Hindlimb muscle (tissue), 1 donor: ENCODE results near the gene CEP44. TPM values are rescaled to one million over a fixed set of nuclear protein-coding genes. Genes with fewer than 3 reads are reported as not detected.
A peak's percentile ranks its signal among the peaks of the same experiment; 100 is the strongest.
"Not testable (repeated sequence)": the region's sequence is repeated elsewhere in the genome, so short reads cannot be mapped to it uniquely, and the experiment has no call there.

Experiments used
- DNase-seq: peaks from one replicate; pipeline ENCODE4 v3.0.0-alpha.2; 2013
- polyA plus RNA-seq: library from polyadenylated mRNA; unstranded; fragments of 120-200 nt; gene quantifications from one replicate; pipeline ENCODE4 v1.2.1, GENCODE V29; 2013; ENCODE audit not compliant: insufficient read length

CEP44 gene
- polyA plus RNA-seq, 1 donor = 15.7 TPM

DNA sequence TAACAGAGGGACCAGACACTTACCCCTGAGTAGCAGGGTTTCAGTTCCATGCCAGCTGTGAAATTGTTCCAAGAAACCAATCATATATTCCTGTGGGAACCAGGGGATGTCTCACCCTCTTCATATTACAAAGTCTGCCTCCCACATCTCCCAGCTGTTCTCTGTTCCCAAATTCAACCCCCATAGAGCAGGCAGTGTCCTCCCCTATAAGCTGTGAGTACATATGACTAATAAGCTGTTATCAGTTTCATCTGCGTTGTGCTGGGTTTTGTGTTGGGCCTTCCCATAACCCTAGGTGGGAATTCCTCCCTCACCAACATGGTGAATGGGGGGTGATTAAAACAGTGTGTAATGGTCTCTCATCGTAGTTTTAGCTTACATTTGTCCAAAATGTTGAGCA lies 41.0 kb downstream of the CEP44 start:
- no peak for DNase-seq

- DNase-seq = no peak
Measured at GRCh38 chr4:174332741-174333493, 49.2 kb downstream of the CEP44 start.

- DNase-seq = no peak
Measured at GRCh38 chr4:174334628-174335027, 50.9 kb downstream of the CEP44 start.

- no peak for DNase-seq
Measured at GRCh38 chr4:174340714-174341113, 57.0 kb downstream of the CEP44 start.

DNA sequence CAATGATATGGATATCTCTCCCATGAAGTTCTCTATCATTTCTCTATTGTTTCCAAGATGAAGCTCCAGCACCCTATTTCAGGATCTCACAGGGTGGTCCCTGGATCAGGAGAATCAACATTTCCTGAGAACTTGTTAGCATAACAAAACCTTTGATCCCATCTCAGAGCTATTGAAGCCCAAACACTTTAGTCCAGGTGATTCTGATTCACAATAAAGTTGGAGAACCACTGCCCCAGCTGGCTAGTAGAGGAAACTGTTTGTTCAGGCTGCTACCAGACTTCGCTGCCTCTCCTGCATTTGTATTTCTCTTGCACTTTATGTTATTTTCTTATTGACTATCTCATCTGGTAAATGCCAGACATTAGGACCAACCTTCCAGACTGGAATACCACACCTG lies 65.4 kb downstream of the CEP44 start:
- no peak for DNase-seq

DNA sequence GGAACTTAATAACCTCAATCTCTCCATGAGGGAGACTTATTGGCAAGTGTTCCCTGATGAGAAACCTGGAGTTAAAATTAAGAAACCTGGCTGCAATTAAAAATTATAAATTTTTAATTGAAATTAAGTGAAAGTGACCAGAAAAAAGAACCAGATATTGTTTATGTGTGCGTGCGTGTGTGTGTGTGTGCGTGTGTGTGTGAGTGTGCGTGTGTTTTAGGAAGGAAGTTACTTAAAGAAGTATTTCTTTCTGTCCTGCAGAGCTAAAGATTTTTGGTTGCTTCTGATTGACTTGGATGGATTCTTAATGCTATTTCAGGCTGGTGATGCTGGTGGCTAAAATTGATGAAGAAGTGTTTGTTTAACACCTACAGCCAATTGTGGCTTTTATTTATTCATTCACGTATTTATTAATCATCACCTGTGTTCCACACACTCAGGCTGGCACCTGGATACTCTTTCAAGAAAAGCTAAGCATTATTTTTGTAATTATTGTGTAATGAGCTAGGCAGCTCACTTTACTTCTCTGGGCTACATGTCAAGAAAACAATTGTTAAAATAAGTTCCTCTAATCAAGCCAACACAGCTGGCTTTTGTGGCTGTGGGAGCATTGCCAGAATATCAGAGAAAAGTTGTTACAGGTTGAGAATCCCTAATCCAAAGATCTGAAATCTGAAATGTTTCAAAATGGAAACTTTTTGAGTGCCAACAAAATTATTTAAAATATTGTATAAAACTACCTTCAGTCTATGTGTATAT lies 68.5 kb downstream of the CEP44 start:
- DNase-seq = no peak

DNA sequence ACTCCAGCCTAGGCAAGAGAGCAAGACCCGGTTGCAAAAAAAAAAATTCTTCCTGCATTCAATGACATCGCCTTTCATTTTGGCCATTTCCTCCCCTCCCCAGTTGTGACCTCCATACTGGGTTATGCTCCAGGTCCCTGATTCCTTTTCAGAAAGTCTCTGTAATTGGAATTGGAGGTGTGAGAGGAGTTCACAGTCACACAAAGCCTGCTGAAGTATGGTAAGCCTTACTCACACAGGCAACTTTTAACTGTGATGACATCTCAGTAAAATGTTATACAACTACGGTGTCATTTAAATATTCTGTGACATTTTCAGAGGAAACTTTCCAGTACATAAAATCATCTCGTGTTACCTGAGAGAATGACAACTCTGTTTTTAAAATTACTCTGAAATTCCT lies 73.6 kb downstream of the CEP44 start:
- no peak for DNase-seq

DNA sequence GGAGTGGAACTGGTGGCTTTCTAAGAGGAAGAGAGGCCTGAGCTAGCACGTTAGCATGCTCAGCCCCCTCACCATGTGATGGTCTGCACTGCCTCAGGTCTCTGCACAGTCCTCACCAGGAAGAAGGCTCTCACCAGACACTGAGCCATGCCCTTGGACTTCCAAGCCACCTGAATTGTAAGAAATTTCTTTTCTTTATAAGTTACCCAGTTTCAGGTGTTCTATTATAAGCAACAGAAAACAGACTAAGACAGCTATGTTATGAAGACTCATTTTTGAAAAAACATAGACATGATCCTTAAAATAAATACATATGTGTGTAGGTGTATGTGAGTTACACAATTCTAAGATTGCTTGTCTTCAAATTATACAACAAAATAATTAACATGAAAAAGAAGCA lies 74.7 kb downstream of the CEP44 start:
- no peak for DNase-seq

- no peak for DNase-seq
Measured at GRCh38 chr4:174358829-174359228, 75.1 kb downstream of the CEP44 start.

DNA sequence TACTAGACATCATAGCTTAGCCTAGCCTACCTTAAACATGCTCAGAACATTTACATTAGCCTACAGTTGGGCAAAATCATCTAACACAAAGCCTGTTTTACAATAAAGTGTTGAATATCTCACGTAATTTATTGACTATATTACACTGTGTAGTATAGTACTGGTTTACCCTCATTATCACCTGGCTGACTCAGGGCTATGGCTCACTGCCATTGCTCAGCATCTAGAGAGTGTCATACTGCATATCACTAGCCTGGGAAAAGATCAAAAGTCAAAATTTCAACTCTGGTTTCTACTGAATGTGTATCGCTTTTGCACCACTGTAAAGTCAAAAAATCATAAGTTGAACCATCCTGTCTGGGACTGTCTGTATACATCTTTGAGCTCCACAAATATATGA lies 78.6 kb downstream of the CEP44 start:
- DNase-seq = no peak

- not testable (repeated sequence) for DNase-seq
Measured at GRCh38 chr4:174363782-174364181, 80.1 kb downstream of the CEP44 start.

GRCh38 chr4:174365018-174365587 lies 81.4 kb downstream of the CEP44 start:
- peak; percentile 45 for DNase-seq

GRCh38 chr4:174369985-174370384 lies 86.3 kb downstream of the CEP44 start:
- no peak for DNase-seq

DNA sequence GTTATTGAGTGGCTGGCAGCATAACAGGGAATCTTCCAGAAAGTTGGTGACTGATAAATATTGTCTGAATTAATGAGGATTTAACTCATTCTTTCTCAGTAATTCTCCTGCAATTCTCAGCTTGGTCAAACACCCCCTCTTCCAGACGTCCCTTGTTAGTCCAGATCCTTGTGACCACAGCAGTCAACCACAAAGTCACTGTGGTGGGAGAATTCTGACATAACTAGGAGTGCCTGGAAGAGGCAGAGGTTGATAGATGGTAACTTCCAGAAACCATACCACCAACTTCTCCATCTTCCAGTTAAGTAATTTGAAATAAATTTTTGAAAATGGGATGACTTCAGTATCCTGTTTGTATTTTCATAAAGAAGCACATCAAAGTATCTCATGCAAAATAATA lies 90.1 kb downstream of the CEP44 start:
- DNase-seq = no peak

GRCh38 chr4:174375422-174375821 lies 91.7 kb downstream of the CEP44 start:
- no peak for DNase-seq

DNA sequence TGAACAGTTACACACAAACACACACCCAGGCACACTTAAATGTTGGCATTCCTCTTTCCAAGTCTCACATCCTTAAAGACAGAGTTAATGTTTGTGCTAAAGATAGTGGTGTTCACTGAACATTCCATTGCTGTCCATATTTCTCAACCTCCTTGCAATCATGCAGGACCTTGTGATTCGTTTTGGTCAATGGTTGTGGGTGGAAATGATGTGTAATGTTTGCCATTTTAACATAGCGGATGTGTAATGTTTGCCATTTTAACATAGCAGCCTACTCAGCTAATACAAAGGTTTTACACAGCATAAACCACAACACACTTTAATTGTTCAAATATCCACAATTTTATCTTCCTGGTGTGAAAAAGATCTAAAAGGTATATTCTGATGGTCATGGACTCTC lies 93.9 kb downstream of the CEP44 start:
- no peak for DNase-seq

DNA sequence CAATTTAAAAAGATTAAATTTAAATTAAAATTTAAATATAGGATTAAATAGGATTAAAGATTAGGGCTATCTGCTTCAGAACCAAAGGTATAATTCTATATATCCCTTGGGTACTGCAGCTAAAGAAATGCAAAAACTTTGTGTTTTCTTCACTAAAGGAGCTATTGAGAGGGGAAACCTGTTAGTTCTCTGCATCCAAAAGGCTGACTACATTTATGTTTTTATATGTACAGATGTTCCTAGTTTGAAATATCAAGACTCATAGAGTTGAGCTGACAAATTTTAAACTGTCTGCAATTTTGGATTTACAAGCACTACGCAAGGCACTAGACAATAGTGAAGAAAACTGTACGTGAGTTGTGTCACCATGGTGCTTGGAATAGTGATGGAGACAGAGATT lies 95.2 kb downstream of the CEP44 start:
- no peak for DNase-seq

GRCh38 chr4:174380206-174380605 lies 96.5 kb downstream of the CEP44 start:
- DNase-seq = not testable (repeated sequence)

DNA sequence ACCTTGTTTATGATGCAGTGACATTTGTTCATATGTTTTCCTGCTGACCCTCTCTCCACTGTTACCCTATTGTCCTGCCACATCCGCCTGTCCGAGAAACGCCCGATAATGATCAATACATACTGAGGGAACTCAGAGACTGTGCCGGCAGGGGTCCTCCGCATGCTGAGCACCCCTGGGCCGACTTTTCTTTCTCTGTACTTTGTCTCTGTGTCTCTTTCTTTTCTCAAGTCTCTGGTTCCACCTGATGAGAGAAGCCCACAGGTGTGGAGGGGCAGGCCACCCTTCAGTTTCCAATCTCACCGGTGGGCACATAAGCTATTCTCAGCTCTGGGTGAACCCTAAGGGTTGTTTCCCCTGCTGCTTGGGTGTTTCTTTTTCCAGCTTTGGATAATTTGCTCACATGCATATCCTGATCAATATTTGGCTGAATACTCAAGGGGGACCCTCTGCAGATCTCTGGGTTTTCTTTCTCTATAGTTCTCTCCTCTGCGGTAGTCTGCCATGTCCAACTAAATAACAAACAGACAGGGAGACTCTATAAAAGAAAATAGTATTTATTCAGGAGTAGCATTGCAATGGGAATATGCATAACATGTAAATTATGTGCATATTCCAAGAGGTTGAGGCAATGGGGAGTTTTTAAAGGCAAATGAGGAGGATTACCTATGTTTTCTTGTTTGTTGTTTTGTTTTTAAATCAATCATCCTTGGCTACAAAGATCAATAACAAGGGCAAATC lies 97.2 kb downstream of the CEP44 start:
- no peak for DNase-seq

GRCh38 chr4:174381440-174381800 lies 97.7 kb downstream of the CEP44 start:
- no peak for DNase-seq
